Activated CD8-positive, alpha-beta memory T cell treated with anti-CD3 and anti-CD28 coated beads, Interleukin-2, amount 50 U/mL, for 4 hours (primary cell): ENCODE data around the gene ATP6V0B.

ENCODE experiments used
- DNase-seq: peaks from one replicate; pipeline ENCODE4 v3.0.0-alpha.2; 2020

Gene ATP6V0B

DNA sequence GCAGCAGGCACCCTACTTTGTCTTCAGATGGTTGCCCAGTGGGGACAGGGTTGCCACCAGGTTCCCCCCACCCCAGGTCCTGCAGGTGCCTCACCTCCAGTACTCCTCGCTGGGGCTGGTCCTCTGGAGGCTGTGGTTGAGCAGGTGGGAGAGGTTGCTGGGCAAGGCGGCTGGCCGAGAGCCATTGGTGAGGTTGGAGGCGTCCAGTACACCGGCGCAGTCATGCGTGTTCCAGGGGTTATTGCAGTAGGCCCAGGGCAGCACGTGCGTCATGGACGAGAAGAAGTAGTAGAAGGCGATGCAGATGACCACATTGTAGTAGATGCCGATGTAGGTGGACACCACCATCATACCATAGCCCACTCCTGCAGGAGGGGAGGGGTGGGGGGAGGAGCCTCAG is 33.5 kb downstream of the ATP6V0B start:
- DNase-seq = no peak

DNA sequence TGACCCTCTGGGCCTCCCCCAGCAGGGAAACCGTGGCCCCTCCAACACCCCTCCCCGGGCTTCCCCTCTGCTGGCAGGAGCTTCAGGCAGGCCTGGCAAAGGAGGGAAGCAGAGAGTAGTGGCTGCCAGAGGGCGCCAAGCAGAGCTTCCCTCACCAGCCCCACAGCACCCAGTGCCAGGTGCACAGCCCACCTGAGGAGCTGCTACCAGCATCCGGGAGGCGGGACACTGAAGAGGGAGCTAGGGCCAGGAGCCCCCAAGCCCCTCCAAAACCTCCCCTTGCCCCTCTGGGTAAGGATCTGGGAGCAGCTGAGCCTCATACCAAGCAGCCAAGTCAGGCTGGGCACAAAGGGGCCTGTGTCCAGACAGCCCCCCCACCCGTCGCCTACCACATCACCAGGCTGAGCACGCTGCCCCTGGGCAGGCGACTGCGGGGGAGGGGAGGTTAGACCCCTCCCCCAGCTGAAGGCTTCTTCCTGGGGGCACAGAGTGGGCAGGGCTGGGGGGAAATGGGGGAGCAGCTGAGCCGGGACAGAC is 36.2 kb downstream of the ATP6V0B start:
- DNase-seq = no peak

- DNase-seq = no peak
These were observed 37.6 kb downstream of the ATP6V0B start for GRCh38 chr1:44012404-44012803.

- no peak for DNase-seq
These were observed 38.3 kb downstream of the ATP6V0B start for GRCh38 chr1:44012941-44013609.

DNA sequence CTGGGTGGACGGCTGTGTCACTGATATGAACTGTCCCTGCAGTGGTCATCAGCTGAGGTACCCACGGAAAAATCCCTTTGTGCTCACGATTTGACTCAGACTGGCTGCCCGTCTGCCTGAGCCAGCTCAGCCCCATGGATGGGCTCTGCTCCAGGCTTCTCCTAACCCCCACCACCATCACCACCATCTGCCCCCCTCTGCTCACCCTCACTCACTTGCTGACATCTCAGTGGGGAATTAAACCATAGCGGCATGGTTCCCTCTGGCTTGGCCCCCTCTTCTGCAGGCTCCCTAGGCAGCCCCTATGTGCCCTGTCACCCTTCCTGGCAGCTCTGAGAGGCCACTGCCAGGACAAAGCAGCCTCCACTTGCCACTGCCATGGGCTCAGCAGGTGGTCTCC is 39.2 kb downstream of the ATP6V0B start:
- DNase-seq = no peak

DNA sequence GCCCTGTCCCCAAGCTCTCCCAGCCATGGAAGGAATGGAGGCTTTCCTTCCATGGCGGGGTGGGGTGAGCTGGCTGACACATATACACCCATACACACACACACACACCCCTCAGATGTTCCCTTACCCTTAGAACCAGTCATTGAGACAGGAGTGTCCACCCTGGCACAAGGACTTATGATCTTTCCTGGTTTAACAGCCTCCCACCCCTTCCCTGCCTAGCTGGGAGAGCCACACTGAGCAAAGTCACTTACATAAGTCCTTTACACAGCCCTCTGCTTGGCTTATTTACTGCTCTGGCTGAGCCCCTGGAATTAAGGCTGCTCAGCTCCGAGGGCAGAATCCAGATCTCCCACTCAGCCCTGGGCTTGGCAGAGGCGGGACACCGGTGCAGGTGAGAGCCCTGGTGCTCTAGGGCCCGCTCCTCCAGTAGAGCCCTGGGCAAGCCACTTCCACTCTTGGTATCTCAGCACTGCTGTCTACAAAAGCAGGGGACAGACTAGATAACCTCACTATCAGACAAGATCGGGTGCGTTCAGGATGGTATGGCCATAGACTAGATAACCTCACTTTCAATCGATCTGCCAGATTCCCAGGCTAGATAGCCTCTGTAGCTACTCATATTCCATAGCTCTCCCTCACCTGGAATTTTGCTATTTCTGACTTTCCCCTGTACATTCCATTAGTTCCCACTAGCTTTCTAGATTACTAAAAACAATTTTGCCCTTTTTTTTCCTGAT is 39.8 kb downstream of the ATP6V0B start:
- DNase-seq = no peak

GRCh38 chr1:44015206-44015605 is 40.4 kb downstream of the ATP6V0B start:
- no peak for DNase-seq

DNA sequence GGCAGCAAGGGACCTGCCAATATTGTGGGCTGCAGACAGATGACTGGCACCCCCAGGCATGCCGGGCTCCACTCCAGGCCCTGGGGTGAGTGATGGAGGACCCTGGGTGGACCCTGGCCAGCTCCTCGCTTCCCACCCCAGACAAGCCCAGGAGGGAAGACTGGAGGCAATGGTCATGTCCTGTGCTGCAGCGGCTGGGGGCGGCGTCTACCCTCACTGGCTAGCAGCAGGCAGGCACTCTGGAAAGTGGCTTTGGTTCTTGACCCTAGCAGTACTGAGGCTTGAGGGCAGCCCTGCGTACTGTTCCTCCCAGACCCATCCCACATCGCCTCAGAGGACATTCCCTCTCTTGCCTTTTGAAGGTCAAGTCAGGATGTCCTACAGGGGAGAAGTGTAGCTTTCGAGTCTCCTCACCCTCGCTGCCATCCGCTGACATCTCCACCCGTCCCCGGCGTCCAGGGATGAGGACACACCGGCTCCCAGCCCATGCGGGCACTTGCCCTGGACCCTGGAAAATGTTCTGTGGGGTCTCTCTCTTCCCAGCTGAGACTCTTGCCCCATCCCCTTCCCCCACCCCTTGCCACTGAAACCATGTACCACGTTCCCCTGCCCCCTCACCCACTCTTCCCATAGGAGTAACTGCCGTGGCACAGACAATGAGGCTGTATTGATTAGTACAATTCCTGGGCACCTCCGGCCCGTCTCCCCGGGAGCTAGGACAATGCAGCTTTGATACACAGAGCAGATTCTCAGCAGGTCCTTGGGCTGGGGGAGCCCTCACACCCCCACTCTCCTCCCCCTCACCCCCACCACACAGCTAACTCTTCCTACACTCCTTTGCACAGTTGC is 41.5 kb downstream of the ATP6V0B start:
- DNase-seq = no peak

DNA sequence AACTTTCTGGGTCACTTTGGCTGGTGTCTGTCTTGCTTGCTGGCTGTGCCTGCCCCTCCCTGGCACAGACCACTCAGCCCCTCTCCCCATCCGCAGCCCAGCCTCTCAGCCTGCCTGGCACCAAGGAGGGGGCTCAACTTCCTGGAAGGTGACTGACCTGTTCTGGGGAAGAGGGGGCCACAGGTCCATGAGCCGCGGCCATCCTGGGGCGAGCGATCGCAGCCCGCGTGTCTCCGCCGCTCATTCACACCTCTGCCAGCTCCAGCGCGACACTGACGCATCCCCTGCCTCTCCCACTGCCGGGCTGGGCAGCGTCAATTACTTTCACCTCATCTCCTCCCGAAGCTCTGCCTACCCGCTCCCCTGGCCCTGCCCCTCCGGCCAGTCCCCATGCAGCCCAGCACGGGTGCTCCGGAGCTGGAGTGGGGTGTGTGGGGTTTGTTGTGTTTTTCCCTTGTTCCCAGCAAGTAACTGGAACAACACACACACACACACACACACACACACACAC is 42.2 kb downstream of the ATP6V0B start:
- DNase-seq = no peak

GRCh38 chr1:44019466-44019948 is 44.7 kb downstream of the ATP6V0B start:
- no peak for DNase-seq

- DNase-seq = no peak
These were observed 45.7 kb downstream of the ATP6V0B start for GRCh38 chr1:44020464-44020863.

- no peak for DNase-seq
These were observed 46.4 kb downstream of the ATP6V0B start for GRCh38 chr1:44021156-44021555.

DNA sequence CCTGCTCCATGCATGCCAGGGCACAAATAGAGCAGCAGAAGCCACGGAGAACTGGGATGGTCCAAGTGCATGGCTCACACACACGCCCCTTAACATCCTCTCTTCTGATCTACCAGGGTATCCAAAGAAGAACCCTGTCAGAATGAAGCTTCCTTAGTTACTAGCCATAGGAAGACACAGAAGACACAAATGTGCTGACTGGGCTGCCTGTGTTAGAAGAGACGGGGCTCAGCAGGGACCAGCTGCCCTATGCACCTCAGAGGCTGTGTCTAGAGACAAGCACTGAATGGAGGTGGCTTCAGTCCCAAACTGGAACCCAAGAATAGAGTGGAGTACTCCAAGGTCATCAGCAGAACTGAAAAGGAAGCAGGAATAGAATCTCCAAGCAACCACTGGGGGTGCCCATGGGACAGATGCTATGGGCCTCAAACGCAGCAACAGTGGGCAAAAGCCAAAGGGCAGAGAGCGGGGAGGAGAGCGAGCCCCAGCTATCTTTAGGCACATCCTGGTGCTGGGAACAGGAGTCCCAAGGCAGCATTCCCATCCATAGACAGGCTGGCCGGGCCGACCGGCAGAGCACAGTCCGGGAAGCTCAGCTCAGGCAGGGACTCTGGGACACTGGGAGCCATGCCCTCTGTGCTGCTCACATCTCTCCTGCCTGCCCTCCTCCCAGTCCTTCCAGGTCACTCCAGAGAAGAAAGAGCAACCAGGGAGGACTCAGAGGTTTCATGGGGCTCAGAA is 47.0 kb downstream of the ATP6V0B start:
- no peak for DNase-seq

- DNase-seq = no peak
These were observed 49.5 kb downstream of the ATP6V0B start for GRCh38 chr1:44024031-44024902.

DNA sequence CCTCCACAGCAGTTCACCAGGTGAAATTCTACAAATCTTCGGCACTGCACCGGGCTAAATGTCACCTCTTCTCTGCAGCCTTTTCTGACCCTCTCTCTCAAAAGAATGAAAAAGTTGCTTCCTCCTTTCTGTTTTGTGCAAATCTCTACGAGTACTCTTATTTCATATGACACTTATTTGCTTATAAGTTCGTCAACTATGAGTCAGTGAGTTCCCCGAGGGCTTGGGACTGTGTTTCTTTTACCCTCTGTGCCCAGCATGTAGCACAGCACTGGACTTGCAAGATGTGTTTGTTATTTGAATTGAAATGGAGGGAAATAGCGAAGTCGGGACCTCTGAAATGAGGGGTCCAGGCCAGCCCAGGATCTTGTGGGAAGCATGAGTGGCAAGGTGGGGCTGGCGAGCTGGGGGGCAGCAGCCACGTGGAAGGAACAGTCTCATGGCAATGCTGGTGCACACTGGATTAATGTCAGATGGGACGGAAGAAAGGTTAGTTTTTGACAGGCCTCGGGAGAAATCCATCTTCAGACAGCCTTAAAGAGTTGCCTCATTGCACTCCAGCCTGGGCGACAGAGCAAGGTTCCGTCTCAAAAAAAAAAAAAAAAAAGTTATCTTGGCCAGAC is 50.3 kb downstream of the ATP6V0B start:
- no peak for DNase-seq

DNA sequence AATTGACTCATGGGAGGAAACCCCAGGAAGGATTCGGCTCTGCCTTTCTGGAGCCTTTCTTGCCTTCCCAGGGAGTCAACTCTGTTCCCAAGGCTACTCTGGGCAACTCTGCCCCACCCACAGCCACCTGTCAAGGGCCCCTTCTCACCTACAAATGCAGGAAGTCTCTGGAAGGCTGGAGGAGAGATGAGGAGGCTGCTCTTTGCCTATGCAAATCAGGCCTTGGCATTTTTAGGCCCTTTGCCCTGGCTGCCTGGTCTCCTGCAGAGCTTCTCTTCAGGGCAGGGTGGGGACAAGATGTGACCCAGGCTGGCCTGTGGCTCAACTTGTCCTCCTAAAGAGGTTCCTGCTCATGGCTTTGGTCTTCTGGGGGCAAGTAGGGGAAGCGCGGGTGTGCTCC is 51.1 kb downstream of the ATP6V0B start:
- DNase-seq = no peak

DNA sequence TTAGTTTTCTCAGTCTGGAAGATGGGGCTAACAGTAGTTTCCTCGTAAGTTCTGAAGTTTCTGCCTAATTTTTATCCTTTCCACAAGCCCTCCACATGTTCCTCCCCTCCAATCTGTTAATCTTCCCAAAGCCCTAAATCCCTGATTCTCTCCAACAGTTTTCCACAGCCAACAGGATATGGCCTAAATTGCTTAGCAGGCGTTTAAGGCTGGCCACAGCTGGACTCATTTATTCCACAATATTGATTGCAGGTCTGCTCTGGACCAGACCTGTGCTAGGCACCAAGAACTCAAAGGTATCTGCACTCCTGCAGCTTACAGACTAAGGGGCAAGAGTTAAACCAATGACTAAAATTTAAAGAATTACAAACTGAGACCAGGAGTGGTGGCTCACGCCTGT is 52.6 kb downstream of the ATP6V0B start:
- no peak for DNase-seq
